Nephron progenitor cell (in vitro differentiated cells): ENCODE measurements around the gene ADGRG1.

ENCODE experiments used
- DNase-seq: peaks from one replicate; pipeline ENCODE4 v3.0.0; 2021
- H3K27ac Mint-ChIP-seq: 2 replicates; pipeline ENCODE4 v1.8.0; 2021; ENCODE audit warnings: mild to moderate bottlenecking, moderate library complexity, mixed read lengths
- H3K27me3 Mint-ChIP-seq: 2 replicates; pipeline ENCODE4 v1.8.0; 2021; ENCODE audit warnings: mild to moderate bottlenecking, low read depth, mixed read lengths; ENCODE audit not compliant: poor library complexity
- H3K36me3 Mint-ChIP-seq: 2 replicates; pipeline ENCODE4 v1.8.0; 2021; ENCODE audit warnings: low read depth, mixed read lengths
- H3K4me1 Mint-ChIP-seq: 2 replicates; pipeline ENCODE4 v1.8.0; 2021; ENCODE audit warnings: mixed read lengths
- H3K4me3 Mint-ChIP-seq: 2 replicates; pipeline ENCODE4 v1.8.0; 2021; ENCODE audit warnings: mild to moderate bottlenecking, moderate library complexity, mixed read lengths
- H3K9me3 Mint-ChIP-seq: 2 replicates; pipeline ENCODE4 v1.8.0; 2021; ENCODE audit warnings: mild to moderate bottlenecking, moderate library complexity, mixed read lengths
- TF ChIP-seq, protein P1 (sequence below): fragments of 200-600 bp; sonication (generic); IDR thresholded peaks from 2 replicates; pipeline ENCODE4 v1.5.0; 2021; ENCODE audit warnings: antibody characterized with exemption

The ADGRG1 gene

DNA sequence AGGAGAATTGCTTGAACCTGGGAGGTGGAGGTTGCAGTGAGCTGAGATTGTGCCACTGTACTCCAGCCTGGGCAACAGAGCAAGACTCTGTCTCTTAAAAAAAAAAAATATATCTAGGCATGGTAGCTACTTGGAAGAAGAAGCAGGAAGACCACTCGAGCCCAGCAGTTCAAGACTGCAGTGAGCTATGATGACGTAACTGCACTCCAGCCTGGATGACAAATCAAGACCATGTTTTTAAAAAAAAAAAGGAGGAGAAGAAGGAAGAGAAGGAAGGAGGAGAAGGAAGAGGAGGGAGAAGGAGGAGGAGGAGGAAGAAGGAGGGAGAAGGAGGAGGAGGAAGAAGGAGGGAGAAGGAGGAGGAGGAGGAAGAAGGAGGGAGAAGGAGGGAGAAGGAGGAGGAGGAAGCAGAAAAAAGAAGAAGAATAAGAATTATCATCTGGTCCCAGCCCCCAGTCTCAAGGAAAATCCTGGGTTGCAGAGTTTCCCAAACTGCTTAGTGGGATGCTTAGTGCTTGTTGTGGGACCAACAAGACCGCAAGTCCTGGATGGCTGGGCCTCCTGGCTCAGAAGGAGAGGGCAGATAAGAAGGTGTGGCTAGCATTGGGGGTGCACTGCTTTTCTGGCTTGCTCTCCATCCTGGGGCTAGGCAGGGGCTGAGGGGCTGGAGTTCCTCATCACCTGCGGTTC is 62.5 kb downstream of the ADGRG1 start:
- Mint-ChIP-seq H3K9me3 (no peaks in the 10 kb centered on the region), H3K36me3 (no peaks in the 10 kb centered on the region), H3K27me3 (peaks cover 3% of the 10 kb centered on the region), H3K4me3 (no peak overlapping the region), H3K4me1 (peaks cover 62% of the 10 kb centered on the region), H3K27ac (no peak overlapping the region)
- TF ChIP-seq, protein P1, sequence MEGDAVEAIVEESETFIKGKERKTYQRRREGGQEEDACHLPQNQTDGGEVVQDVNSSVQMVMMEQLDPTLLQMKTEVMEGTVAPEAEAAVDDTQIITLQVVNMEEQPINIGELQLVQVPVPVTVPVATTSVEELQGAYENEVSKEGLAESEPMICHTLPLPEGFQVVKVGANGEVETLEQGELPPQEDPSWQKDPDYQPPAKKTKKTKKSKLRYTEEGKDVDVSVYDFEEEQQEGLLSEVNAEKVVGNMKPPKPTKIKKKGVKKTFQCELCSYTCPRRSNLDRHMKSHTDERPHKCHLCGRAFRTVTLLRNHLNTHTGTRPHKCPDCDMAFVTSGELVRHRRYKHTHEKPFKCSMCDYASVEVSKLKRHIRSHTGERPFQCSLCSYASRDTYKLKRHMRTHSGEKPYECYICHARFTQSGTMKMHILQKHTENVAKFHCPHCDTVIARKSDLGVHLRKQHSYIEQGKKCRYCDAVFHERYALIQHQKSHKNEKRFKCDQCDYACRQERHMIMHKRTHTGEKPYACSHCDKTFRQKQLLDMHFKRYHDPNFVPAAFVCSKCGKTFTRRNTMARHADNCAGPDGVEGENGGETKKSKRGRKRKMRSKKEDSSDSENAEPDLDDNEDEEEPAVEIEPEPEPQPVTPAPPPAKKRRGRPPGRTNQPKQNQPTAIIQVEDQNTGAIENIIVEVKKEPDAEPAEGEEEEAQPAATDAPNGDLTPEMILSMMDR, result no peak
- DNase-seq, result no peak

DNA sequence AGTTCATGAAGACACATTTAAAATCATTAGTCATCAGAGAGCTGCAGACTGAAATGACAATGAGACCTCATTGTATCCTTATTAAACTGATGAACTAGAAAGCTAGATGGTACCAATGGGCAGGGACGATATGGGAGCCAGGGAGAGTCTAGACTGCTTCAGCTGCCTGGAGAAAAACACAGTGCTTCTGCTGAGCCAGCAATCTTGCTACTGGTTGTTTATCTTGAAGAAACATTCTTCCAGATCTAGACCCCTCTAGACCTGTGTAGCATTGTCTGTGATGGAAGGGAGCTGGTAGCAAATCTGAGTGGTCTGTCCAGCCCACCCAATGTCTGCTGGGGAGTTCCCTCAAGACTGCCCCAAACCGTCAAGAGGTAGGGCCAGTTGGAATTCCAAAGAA is 64.2 kb downstream of the ADGRG1 start:
- H3K4me3 Mint-ChIP-seq, result no peak overlapping the region
- no peaks in the 10 kb centered on the region for H3K36me3 Mint-ChIP-seq
- H3K4me1 Mint-ChIP-seq, result peaks cover 55% of the 10 kb centered on the region
- no peaks in the 10 kb centered on the region for H3K9me3 Mint-ChIP-seq
- TF ChIP-seq, protein P1, result no peak
- DNase-seq, result no peak
- peaks cover 3% of the 10 kb centered on the region for H3K27me3 Mint-ChIP-seq
- no peak overlapping the region for H3K27ac Mint-ChIP-seq

DNA sequence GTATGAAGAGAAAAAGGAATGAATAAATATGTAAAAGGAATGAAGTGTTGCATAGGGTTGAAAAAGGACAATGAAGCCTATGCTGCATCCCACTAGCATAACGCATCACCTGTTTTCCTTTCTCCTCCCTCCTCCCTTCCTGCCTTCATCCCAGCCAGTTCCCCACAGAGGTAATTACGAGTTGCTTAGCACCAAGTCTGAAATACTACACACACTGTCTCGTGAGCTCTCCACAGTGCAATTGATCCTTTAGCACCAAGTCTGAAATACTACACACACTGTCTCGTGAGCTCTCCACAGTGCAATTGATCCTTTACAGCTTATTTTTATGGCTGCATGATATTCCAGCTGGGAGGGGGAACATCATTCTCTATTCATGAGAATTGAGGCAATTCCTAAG is 65.1 kb downstream of the ADGRG1 start:
- no peak for DNase-seq
- TF ChIP-seq, protein P1, result no peak
- no peak overlapping the region for H3K4me3 Mint-ChIP-seq
- peaks cover 3% of the 10 kb centered on the region for H3K27me3 Mint-ChIP-seq
- peaks cover 50% of the 10 kb centered on the region for H3K4me1 Mint-ChIP-seq
- no peak overlapping the region for H3K27ac Mint-ChIP-seq
- no peaks in the 10 kb centered on the region for H3K36me3 Mint-ChIP-seq
- no peaks in the 10 kb centered on the region for H3K9me3 Mint-ChIP-seq

DNA sequence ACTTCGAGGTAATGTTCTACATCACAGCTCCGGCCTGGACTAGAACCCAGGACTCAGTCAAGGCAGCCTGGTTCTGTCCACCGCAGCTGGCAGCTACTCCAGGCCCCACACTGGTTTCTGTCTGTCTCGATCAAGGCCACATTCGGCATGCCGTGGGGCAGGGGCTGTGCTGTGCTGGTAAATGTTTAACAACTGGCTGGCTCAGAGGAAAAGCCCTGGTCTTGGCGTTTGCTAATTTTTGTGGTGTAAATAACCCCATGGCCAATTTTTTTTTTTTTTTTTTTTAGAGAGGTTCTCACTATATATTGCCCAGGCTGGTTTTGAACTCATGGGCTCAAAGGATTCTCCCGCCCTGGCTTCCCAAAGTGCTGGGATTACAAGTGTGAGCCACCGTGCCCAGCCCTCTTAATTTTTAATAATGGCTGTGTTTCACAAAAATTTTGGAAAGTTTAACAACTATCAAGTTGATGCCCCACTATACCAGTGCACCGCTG is 65.8 kb downstream of the ADGRG1 start:
- peaks cover 42% of the 10 kb centered on the region for H3K4me1 Mint-ChIP-seq
- H3K4me3 Mint-ChIP-seq, result no peak overlapping the region
- H3K9me3 Mint-ChIP-seq, result no peaks in the 10 kb centered on the region
- no peak overlapping the region for H3K27ac Mint-ChIP-seq
- TF ChIP-seq, protein P1, result no peak
- no peaks in the 10 kb centered on the region for H3K36me3 Mint-ChIP-seq
- no peak for DNase-seq
- peaks cover 3% of the 10 kb centered on the region for H3K27me3 Mint-ChIP-seq

DNA sequence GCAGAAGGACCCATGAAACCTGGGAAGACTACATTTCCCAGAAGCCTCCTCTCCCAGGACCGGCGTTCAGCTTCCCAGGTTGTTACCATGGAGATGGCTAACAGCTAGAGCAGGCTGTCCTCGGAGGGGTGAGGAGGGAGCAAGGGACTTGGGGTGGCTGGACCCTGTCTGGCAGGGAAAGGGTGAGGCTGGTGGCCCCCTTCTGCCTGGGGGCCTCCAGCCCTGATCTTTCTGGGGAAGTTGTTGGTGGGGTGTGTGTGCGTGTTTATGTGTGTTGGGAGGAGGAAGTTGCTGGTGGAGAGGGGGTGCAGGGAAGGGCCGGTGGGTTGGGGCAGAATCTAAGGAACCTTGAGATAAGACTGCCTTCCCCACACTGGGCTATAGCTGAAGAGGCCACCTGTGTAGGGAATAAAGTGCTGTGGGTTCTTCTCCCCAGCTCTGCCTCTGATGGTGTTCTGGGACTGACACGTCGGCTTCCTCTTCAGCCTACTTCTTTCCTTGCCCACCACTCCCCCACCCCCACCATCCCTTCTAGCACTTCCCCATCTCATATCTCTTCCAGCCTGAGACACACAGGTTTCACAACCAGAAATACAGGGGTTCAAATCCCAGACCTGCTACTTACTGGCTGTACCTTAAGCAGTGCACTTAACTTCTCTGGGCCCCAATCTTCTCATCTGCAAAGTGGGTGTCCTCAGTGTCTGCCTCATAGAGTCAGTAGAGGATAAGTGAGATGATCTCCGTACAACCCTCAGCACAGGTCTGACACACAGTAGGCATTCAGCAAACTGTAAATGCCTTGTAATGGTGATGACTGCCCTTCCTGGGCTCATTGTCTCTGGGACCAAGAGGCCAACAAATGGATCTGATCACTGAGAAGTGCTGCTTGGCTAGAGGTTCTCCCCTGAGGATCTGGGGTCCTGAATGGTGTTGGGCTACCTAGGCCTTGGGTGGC is 66.6 kb downstream of the ADGRG1 start, which contains the start of gene DRC7:
TSS of gene DRC7 (plus strand) at position 82 of the 955 bp plus-strand sequence. CDS start 3,144 bp downstream, outside the sequence.
- peak; percentile 67 for DNase-seq

More for the DNA sequence above, 66.6 kb downstream of the ADGRG1 start, which contains the start of gene DRC7:
- Mint-ChIP-seq H3K4me1 (peaks cover 37% of the 10 kb centered on the region), H3K36me3 (no peaks in the 10 kb centered on the region), H3K9me3 (no peaks in the 10 kb centered on the region), H3K4me3 (peak within 1 kb of the TSS; percentile 78), H3K27me3 (peaks cover 7% of the 10 kb centered on the region), H3K27ac (peak within 1 kb of the TSS; percentile 90)
- TF ChIP-seq, protein P1, result no peak
